Psoas muscle (tissue), 8 donors: ENCODE results near the gene ELMO1. TPM values are rescaled to one million over a fixed set of nuclear protein-coding genes. Genes with fewer than 3 reads are reported as not detected.

Experiments
- ATAC-seq, 4 donors: fragments of 200-7000 bp; cut with Tn5 transposase; one replicate each; pipeline ENCODE4 v1.9.1; 2020; ENCODE audit warnings: moderate library complexity in 3 of 4, mild to moderate bottlenecking in 2 of 4
- DNase-seq, 2 donors: peaks; one replicate each; pipeline ENCODE4 v3.0.0-alpha.2; 2020
- H3K27ac ChIP-seq: fragments of 200-600 bp; one replicate; pipeline ENCODE4 v1.8.0; 2022
- H3K27me3 ChIP-seq, 3 donors: fragments of 200-600 bp in 1 of 3; one replicate each; pipeline versions ENCODE4 v1.6.1 to v1.8.0; 2013 to 2022; ENCODE audit warnings: low read length in 2 of 3, mild to moderate bottlenecking in 2 of 3, moderate library complexity in 1 of 3; ENCODE audit not compliant: insufficient read depth in 3 of 3
- H3K36me3 ChIP-seq, 2 donors: fragments of 200-600 bp in 1 of 2; one replicate each; pipeline versions ENCODE4 v1.6.1 to v1.8.0; 2013 to 2022; ENCODE audit warnings: low read depth in 1 of 2, mild to moderate bottlenecking in 1 of 2, moderate library complexity in 1 of 2; ENCODE audit not compliant: insufficient read depth in 1 of 2
- H3K4me1 ChIP-seq: fragments of 200-600 bp; one replicate; pipeline ENCODE4 v1.8.0; 2022
- H3K4me3 ChIP-seq: fragments of 200-600 bp; one replicate; pipeline ENCODE4 v1.8.0; 2022; ENCODE audit warnings: mild to moderate bottlenecking
- H3K9me3 ChIP-seq: fragments of 200-600 bp; one replicate; pipeline ENCODE4 v1.8.0; 2022
- WGBS, 3 donors: extraction: QIAGEN DNeasy Blood & Tissue Kit; methylation state at CpG; one replicate each; pipeline versions ENCODE4 v1.1.6 to v1.1.7; 2013; 5-methylcytosine and 5-hydroxymethylcytosine counted together
- intact Hi-C, 2 donors: fragments of 100-400 bp; cut with DNase I; formaldehyde crosslinking; loops; one replicate each; pipeline versions ENCODE4 v1.11.0 to v1.14.2; 2022
- polyA plus RNA-seq, 3 donors: library from polyadenylated mRNA; stranded (reverse); fragments of 200-250 nt; gene quantifications; one replicate each; pipeline ENCODE4 v1.2.3, GENCODE V29; 2013
- total RNA-seq, 4 donors: library from RNA; stranded (reverse); fragmentation: NEBNext Ultra II Directional in 2 of 4; extraction: Animal tissue kit (Norgen Biotek cat#: 25700) in 2 of 4; gene quantifications; one replicate each; pipeline versions ENCODE4 v1.2.1 to v1.2.4, GENCODE V29; 2021 to 2023
- TF ChIP-seq, protein P1 (sequence below): fragments of 200-600 bp; IDR thresholded peaks from one replicate; pipeline ENCODE4 v1.8.0; 2022; ENCODE audit warnings: antibody characterized with exemption
- donor health status: healthy with polysubstance abuse.
- donor health status: DM: no; HTN: no; CAD: no; lungs with moderate emphysema.
- donor health status: Bipolar disorder and iron deficiency.
- donor health status: healthy.
- donor health status: DM: yes; HTN: yes; CAD: no.
- donor health status: DM: no; HTN: no; CAD: no.
- donor health status: DM: no; HTN: no; CAD: no.
- donor health status: DM: yes; HTN: yes; CAD: no.

The ELMO1 gene
- total and polyA plus RNA-seq, 7 donors: 2.8 to 8.1 (median 6.9) TPM

DNA sequence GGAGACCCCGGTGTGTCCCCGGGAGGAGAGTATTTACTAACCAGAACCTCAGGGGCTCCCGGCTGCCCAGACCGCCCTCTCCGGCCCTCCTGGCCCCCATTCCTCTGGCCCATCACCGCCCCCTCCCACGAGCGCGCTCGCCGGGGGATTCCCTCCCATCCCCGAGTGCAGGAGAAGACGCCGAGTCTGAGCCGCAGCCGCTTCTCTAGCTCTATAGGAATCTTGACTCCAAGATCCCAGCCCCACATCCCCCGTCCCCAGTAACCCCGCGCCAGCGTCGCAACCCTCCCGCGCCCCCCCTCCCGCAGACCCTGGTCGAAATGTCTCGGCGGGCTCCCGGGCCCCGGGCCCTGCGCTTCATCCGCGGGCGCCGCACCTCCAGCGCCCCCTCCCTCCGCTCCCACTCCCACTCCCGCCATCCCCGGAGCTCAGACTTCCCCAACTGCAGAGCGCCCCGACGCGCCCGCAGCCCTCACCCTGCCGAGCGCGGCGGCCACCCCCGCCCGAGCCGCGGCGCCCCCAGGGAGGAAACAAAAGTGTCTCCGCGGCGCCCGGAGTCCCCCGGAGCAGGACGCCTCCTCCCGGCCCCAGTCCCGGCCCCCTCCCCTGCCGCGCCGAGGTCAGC is 541 bp downstream of the ELMO1 start:
- Histone ChIP-seq H3K4me3 (peak overlapping the region; percentile 74), H3K4me1 (peaks cover 11% of the 10 kb centered on the region), H3K36me3 (no peaks in the 10 kb centered on the region), H3K27me3 (peaks cover 0 to 20% (median 10%) of the 10 kb centered on the region in 3 donors), H3K9me3 (no peaks in the 10 kb centered on the region), H3K27ac (peak overlapping the region; percentile 71)
- 0 to 1% (median 1%) methylated on average over 30 to 63 of the region's 63 CpGs for WGBS, 3 donors
- intact Hi-C loops: loop anchor here in 1 of 2 donors (5.0 to 10.0 kb wide), 4 partner anchors 96 to 384 kb away; no protein-coding TSS in a partner anchor
- ATAC-seq: peak; percentile 13 to 50 (median 32)
- no peak for DNase-seq
- TF ChIP-seq, protein P1, sequence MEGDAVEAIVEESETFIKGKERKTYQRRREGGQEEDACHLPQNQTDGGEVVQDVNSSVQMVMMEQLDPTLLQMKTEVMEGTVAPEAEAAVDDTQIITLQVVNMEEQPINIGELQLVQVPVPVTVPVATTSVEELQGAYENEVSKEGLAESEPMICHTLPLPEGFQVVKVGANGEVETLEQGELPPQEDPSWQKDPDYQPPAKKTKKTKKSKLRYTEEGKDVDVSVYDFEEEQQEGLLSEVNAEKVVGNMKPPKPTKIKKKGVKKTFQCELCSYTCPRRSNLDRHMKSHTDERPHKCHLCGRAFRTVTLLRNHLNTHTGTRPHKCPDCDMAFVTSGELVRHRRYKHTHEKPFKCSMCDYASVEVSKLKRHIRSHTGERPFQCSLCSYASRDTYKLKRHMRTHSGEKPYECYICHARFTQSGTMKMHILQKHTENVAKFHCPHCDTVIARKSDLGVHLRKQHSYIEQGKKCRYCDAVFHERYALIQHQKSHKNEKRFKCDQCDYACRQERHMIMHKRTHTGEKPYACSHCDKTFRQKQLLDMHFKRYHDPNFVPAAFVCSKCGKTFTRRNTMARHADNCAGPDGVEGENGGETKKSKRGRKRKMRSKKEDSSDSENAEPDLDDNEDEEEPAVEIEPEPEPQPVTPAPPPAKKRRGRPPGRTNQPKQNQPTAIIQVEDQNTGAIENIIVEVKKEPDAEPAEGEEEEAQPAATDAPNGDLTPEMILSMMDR: no peak

DNA sequence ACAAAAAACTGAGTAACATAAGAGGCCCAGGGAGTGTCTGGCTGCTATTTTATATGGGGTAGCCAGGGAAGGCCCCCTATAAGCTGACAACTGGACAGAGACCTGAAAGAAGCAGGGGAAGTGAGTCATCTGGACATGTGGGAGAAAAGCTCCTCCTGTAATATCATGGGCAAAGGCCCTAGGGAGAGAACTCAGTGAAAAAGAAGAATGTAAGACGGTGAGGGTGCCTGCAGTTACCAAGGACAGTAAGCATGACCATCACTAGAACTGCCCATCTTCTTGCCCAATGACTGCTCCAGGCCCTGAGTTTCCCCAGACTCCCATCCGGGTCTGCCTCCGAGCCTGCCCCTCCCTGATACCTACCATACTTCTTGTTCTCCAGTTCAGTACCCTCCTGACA is 2.3 kb downstream of the ELMO1 start:
- Histone ChIP-seq H3K9me3 (no peaks in the 10 kb centered on the region), H3K36me3 (no peaks in the 10 kb centered on the region), H3K4me3 (no peak overlapping the region), H3K4me1 (peaks cover 11% of the 10 kb centered on the region), H3K27ac (no peak overlapping the region), H3K27me3 (peaks cover 0 to 20% (median 10%) of the 10 kb centered on the region in 3 donors)
- WGBS, 3 donors: 77 to 92% (median 87%) methylated on average over 3 of the region's 3 CpGs
- intact Hi-C loops: loop anchor here in 1 of 2 donors (5.0 to 10.0 kb wide), 4 partner anchors 94 to 386 kb away; no protein-coding TSS in a partner anchor
- DNase-seq (no peak), ATAC-seq (no peak)
- TF ChIP-seq, protein P1: no peak

- Histone ChIP-seq H3K4me3 (no peak overlapping the region), H3K27me3 (peaks cover 0 to 20% (median 10%) of the 10 kb centered on the region in 3 donors), H3K4me1 (peaks cover 11% of the 10 kb centered on the region), H3K36me3 (no peaks in the 10 kb centered on the region), H3K9me3 (no peaks in the 10 kb centered on the region), H3K27ac (no peak overlapping the region)
- intact Hi-C loops: loop anchor here in 1 of 2 donors (5.0 to 10.0 kb wide), 4 partner anchors 93 to 387 kb away; no protein-coding TSS in a partner anchor
- TF ChIP-seq, protein P1: no peak
- WGBS, 3 donors: 98 to 100% (median 100%) methylated on average over 1 of the region's 1 CpG
- no peak for ATAC-seq
- no peak for DNase-seq
Measured at GRCh38 chr7:37445790-37446189, 2.9 kb downstream of the ELMO1 start.

- H3K36me3 ChIP-seq: no peaks in the 10 kb centered on the region
- peaks cover 0 to 17% (median 10%) of the 10 kb centered on the region in 3 donors for H3K27me3 ChIP-seq
- ATAC-seq (no peak), DNase-seq (no peak)
- peaks cover 11% of the 10 kb centered on the region for H3K4me1 ChIP-seq
- H3K4me3 ChIP-seq: no peak overlapping the region
- WGBS, 3 donors: 84 to 89% (median 85%) methylated on average over 4 of the region's 4 CpGs
- no peak overlapping the region for H3K27ac ChIP-seq
- TF ChIP-seq, protein P1: no peak
- H3K9me3 ChIP-seq: no peaks in the 10 kb centered on the region
- intact Hi-C loops: loop anchor here in 1 of 2 donors (5.0 to 10.0 kb wide), 4 partner anchors 93 to 387 kb away; no protein-coding TSS in a partner anchor
Measured at GRCh38 chr7:37445064-37445723, 3.5 kb downstream of the ELMO1 start.
